GM13976 (cell line): ENCODE measurements around the gene ATXN1.

Source experiments
- DNase-seq: peaks from one replicate; pipeline ENCODE4 v3.0.0; 2012; ENCODE audit warnings: low spot score
- CTCF ChIP-seq: IDR thresholded peaks from 2 replicates; pipeline ENCODE4 v1.5.1; 2012; ENCODE audit warnings: borderline replicate concordance, mild to moderate bottlenecking; ENCODE audit not compliant: insufficient read depth; ENCODE audit errors: extremely low read depth, missing control alignments, control extremely low read depth
- in situ Hi-C: fragments of 300-500 bp; cut with MboI; formaldehyde crosslinking; loops from one replicate; pipeline ENCODE4 v1.12.0; 2022; ENCODE audit warnings: low sequenced_read_pairs, mixed read lengths, inconsistent platforms; ENCODE audit not compliant: unreplicated experiment

ATXN1 gene

GRCh38 chr6:16335176-16335575 is 426.1 kb downstream of the ATXN1 start:
- no peak for DNase-seq
- in situ Hi-C loops = loop anchor here (25.0 kb wide), 2 partner anchors 627 to 752 kb away; no protein-coding TSS in a partner anchor
- no peak for TF ChIP-seq CTCF

GRCh38 chr6:16334671-16335070 is 426.6 kb downstream of the ATXN1 start:
- in situ Hi-C loops = loop anchor here (5.0 to 25.0 kb wide), 3 partner anchors 433 to 753 kb away; no protein-coding TSS in a partner anchor
- no peak for DNase-seq
- no peak for TF ChIP-seq CTCF

GRCh38 chr6:16333580-16333979 is 427.7 kb downstream of the ATXN1 start:
- TF ChIP-seq CTCF = no peak
- DNase-seq = no peak
- in situ Hi-C loops = loop anchor here (5.0 to 25.0 kb wide), 3 partner anchors 434 to 754 kb away; no protein-coding TSS in a partner anchor

GRCh38 chr6:16332175-16332542 is 429.1 kb downstream of the ATXN1 start:
- DNase-seq = peak; percentile 84
- TF ChIP-seq CTCF = peak; percentile 69
- in situ Hi-C loops = loop anchor here (5.0 to 25.0 kb wide), 3 partner anchors 435 to 755 kb away; no protein-coding TSS in a partner anchor

- peak; percentile 69 for DNase-seq
- TF ChIP-seq CTCF = peak; percentile 84
- in situ Hi-C loops = loop anchor here (5.0 to 25.0 kb wide), 3 partner anchors 436 to 756 kb away; no protein-coding TSS in a partner anchor
Observed at GRCh38 chr6:16331384-16332174, 429.7 kb downstream of the ATXN1 start.

- TF ChIP-seq CTCF = no peak
- in situ Hi-C loops = loop anchor here (25.0 kb wide), 2 partner anchors 633 to 758 kb away; no protein-coding TSS in a partner anchor
- no peak for DNase-seq
Observed at GRCh38 chr6:16329233-16329632, 432.0 kb downstream of the ATXN1 start.
